Nasal cavity respiratory epithelium epithelial cell of viscerocranial mucosa (primary cell): ENCODE data around the gene DNAAF5. TPM values are rescaled to one million over a fixed set of nuclear protein-coding genes. Genes with fewer than 3 reads are reported as not detected.

Experiments used
- total RNA-seq: library from RNA; depleted of rRNA; stranded (reverse); fragments of >200 nt; gene quantifications from 2 replicates; pipeline ENCODE4 v1.2.3, GENCODE V29; 2014

DNAAF5 gene
- total RNA-seq: 8.9 and 36.7 TPM in 2 replicates

GRCh38 chr7:726084-726853 lies at the start of gene DNAAF5:
Gene DNAAF5, plus strand, starts transcription at chr7:726699. Its CDS starts 22 bp downstream, at chr7:726721.

GRCh38 chr7:727104-727805 lies 756 bp downstream of the DNAAF5 start, which contains the start of gene PRKAR1B:
Gene PRKAR1B, minus strand, starts transcription at chr7:727281. Its CDS starts 15,776 bp downstream, at chr7:711505.

GRCh38 chr7:832167-832967 lies 105.9 kb downstream of the DNAAF5 start, which contains the start of gene SUN1:
Gene SUN1, plus strand, starts transcription at chr7:832476. Its CDS starts 49 bp downstream, at chr7:832525.

Other genes with a start within 250 kb of the DNAAF5 start
- gene PDGFA, start 206.9 kb upstream of the DNAAF5 start, total RNA-seq: 56.0 and 94.1 TPM in 2 replicates
- gene PRKAR1B, start 582 bp downstream of the DNAAF5 start, total RNA-seq: 6.2 and 13.6 TPM in 2 replicates
- 127 and 239 TPM in 2 replicates for gene SUN1, start 105.8 kb downstream of the DNAAF5 start, total RNA-seq
- gene GET4, start 149.9 kb downstream of the DNAAF5 start, total RNA-seq: 36.4 and 44.1 TPM in 2 replicates
- gene ADAP1, start 228.0 kb downstream of the DNAAF5 start, total RNA-seq: 9.9 and 43.6 TPM in 2 replicates
- gene COX19, start 248.8 kb downstream of the DNAAF5 start, total RNA-seq: 15.7 and 25.7 TPM in 2 replicates